ENCODE results near the gene CCL17.
A peak's percentile ranks its signal among the peaks of the same experiment; 100 is the strongest.

Gene CCL17

DNA sequence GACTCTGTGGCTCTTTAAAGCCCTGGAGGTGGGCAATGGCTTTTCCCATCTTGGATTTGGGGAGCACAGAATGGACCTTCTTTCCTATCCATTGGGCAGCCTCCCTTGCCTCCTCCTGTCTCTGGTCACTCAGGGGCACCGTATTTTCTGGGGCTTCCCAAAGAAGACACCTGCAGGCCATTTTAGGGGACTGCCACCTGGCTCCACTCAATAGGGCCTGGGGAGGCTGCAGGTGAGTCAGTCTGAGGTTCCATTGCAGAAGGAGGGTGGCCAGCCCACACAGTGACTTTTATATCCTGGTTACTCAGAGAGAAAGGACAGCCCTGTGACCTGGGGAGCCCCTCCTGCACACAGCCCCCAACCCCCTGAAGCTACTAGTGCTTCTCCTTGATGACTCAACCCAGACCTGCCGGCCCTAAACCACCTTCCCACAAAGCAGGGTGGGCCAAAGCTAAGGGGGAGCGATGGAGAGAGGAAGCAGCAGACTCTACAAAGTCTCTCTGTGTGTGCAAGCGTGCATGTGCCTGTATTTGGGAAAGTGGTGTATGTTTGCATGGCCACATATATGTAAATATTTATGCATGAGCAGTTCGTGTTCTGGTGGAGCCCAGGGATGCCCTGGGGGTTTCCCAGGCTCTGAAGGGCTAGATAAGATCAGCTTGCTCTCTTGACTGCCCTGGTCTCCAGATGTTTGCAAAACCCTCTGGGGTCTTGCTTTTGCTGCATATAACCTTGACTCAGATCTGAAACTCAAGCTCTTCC, 27.3 kb upstream of the CCL17 start:
- FAIRE-seq, result peak; percentile 93
- DNase-seq (ENCODE audit: insufficient read length, low spot score), result peak; percentile 46

DNA sequence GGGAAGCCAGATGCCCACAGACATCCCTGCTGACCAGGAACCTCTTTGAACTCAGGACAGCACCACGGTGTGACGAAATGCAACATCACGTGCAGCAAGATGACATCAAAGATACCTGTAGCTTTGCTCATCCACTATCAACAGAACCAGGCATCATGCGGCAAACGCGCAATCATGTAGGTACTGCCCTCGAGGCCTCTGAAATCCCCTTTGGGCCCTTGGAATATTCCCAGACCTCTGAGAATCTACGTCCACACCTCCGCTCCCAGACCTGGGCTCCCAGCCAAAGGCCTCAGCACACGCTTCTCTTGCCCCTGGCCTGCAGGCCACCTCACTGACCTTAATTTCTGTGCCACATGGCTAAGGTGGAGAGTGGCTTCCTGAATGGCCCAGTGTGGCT, 25.0 kb upstream of the CCL17 start:
- FAIRE-seq (no peak), DNase-seq (ENCODE audit: insufficient read length, low spot score) (no peak)

DNA sequence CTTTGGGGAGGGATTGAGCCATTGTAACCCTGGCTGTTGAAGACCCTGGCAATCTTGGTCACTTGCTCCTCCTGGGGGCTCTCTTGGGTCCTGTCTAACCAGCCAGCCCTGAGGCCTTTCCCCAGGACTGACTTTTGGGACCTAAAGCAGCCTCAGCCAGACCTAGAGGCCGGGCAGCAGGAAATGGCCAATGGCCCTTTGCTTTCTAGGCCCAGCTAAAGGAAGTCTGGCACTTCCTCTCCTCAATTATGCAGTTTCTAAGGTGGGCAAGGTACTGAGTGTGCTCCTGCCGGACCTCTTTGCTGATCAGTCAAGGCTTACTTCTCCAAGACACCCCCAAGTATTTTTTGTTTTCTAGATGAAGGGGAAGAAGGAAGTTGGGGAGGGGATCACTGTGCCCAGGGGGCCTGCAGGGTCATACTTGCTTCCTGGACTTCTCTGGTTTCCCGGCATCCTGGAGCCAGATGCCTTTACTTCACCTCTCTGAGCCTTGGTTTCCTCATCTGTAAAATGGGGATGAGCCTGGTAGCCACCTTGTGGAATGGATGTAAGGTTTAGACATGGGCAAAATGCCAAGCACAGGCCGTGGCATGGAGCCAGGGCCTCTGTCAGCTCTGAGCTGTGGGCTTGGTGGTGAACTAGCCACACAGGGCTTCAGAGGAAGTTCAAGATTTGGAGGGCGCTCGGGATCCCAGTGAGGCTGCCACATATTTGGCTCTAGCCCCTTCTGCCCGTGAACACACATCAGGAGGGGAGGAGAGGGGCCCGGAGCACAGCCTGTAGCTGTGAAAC, 23.7 kb upstream of the CCL17 start:
- no peak for FAIRE-seq
- DNase-seq (ENCODE audit: insufficient read length, low spot score), result no peak

DNA sequence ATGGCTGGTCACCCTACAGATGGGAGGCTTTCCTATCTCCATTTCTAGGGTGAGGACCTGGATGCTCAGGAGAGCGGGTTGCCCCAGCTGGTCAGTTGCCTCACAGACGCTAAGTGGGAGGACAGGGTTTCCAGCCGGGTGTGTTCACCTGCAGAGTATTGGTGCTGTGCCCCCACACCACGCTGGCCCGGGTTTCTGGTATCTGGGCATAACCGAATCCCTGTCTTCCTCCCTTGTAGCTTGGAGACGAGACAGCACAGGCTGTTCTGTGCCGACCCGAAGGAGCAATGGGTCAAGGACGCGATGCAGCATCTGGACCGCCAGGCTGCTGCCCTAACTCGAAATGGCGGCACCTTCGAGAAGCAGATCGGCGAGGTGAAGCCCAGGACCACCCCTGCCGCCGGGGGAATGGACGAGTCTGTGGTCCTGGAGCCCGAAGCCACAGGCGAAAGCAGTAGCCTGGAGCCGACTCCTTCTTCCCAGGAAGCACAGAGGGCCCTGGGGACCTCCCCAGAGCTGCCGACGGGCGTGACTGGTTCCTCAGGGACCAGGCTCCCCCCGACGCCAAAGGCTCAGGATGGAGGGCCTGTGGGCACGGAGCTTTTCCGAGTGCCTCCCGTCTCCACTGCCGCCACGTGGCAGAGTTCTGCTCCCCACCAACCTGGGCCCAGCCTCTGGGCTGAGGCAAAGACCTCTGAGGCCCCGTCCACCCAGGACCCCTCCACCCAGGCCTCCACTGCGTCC, 22.6 kb upstream of the CCL17 start:
- FAIRE-seq, result no peak

DNA sequence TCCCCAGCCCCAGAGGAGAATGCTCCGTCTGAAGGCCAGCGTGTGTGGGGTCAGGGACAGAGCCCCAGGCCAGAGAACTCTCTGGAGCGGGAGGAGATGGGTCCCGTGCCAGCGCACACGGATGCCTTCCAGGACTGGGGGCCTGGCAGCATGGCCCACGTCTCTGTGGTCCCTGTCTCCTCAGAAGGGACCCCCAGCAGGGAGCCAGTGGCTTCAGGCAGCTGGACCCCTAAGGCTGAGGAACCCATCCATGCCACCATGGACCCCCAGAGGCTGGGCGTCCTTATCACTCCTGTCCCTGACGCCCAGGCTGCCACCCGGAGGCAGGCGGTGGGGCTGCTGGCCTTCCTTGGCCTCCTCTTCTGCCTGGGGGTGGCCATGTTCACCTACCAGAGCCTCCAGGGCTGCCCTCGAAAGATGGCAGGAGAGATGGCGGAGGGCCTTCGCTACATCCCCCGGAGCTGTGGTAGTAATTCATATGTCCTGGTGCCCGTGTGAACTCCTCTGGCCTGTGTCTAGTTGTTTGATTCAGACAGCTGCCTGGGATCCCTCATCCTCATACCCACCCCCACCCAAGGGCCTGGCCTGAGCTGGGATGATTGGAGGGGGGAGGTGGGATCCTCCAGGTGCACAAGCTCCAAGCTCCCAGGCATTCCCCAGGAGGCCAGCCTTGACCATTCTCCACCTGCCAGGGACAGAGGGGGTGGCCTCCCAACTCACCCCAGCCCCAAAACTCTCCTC, 21.9 kb upstream of the CCL17 start:
- DNase-seq (ENCODE audit: insufficient read length, low spot score) (no peak), FAIRE-seq (no peak)

More for the DNA sequence above, 22.6 kb upstream of the CCL17 start:
- no peak for DNase-seq (ENCODE audit: insufficient read length, low spot score)

DNA sequence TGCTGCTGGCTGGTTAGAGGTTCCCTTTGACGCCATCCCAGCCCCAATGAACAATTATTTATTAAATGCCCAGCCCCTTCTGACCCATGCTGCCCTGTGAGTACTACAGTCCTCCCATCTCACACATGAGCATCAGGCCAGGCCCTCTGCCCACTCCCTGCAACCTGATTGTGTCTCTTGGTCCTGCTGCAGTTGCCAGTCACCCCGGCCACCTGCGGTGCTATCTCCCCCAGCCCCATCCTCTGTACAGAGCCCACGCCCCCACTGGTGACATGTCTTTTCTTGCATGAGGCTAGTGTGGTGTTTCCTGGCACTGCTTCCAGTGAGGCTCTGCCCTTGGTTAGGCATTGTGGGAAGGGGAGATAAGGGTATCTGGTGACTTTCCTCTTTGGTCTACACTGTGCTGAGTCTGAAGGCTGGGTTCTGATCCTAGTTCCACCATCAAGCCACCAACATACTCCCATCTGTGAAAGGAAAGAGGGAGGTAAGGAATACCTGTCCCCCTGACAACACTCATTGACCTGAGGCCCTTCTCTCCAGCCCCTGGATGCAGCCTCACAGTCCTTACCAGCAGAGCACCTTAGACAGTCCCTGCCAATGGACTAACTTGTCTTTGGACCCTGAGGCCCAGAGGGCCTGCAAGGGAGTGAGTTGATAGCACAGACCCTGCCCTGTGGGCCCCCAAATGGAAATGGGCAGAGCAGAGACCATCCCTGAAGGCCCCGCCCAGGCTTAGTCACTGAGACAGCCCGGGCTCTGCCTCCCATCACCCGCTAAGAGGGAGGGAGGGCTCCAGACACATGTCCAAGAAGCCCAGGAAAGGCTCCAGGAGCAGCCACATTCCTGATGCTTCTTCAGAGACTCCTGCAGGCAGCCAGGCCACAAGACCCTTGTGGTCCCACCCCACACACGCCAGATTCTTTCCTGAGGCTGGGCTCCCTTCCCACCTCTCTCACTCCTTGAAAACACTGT, 21.0 kb upstream of the CCL17 start:
- DNase-seq (ENCODE audit: insufficient read length, low spot score), result no peak
- no peak for FAIRE-seq

DNA sequence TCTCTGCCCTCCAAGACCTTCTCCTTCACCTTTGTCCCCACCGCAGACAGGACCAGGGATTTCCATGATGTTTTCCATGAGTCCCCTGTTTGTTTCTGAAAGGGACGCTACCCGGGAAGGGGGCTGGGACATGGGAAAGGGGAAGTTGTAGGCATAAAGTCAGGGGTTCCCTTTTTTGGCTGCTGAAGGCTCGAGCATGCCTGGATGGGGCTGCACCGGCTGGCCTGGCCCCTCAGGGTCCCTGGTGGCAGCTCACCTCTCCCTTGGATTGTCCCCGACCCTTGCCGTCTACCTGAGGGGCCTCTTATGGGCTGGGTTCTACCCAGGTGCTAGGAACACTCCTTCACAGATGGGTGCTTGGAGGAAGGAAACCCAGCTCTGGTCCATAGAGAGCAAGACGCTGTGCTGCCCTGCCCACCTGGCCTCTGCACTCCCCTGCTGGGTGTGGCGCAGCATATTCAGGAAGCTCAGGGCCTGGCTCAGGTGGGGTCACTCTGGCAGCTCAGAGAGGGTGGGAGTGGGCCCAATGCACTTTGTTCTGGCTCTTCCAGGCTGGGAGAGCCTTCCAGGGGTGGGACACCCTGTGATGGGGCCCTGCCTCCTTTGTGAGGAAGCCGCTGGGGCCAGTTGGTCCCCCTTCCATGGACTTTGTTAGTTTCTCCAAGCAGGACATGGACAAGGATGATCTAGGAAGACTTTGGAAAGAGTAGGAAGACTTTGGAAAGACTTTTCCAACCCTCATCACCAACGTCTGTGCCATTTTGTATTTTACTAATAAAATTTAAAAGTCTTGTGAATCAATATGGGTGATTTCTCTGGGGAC, 20.1 kb upstream of the CCL17 start:
- DNase-seq (ENCODE audit: insufficient read length, low spot score) (no peak), FAIRE-seq (peak; percentile 11)

DNA sequence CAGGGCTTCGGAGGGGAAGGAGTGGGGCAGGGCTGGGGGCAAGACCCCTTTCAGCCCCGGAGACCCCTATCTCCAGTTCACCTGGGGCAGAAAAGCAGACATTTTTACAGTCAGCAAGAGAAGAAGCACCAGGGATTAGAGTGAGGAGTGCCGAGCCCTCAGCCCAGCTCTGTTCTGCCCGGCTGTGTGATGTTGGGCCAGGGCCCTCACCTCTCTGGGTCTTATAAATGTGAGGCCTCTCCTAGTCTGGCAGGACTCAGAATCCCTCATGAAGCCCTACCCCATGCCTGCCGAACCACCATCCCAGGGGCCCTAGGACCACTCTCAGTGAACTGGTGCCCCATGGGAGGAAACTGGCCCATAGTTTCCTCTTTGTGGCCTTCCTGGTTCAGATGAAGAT, 19.5 kb upstream of the CCL17 start:
- FAIRE-seq, result no peak
- no peak for DNase-seq (ENCODE audit: insufficient read length, low spot score)

DNA sequence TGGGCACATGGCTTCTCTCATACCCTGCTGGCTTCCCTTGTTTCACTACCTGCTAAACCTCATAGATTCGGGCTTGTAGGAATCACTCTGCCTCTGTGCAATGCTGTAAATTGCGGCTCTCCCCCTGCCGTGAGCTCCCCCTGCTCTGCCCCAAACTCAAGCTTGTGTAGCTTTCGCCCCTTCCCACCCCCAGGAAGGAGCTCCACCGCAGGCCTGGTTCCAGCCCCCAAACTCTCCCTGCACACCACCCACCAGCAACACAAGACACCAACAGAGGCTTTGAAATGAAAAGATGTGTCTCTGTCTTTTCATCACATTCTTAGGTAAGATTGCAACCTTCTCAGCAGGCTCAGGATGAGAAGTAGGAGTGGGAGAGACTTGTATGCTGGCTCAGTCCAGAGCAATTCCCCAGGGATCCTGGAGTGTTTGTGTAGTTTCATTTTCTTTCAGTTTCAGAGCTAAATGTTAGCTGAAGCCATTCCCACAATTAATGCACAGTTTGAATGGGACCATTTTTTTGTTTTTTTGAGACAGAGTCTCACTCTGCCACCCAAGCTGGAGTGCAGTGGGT, 18.1 kb upstream of the CCL17 start:
- DNase-seq (ENCODE audit: insufficient read length, low spot score) (no peak), FAIRE-seq (no peak)

DNA sequence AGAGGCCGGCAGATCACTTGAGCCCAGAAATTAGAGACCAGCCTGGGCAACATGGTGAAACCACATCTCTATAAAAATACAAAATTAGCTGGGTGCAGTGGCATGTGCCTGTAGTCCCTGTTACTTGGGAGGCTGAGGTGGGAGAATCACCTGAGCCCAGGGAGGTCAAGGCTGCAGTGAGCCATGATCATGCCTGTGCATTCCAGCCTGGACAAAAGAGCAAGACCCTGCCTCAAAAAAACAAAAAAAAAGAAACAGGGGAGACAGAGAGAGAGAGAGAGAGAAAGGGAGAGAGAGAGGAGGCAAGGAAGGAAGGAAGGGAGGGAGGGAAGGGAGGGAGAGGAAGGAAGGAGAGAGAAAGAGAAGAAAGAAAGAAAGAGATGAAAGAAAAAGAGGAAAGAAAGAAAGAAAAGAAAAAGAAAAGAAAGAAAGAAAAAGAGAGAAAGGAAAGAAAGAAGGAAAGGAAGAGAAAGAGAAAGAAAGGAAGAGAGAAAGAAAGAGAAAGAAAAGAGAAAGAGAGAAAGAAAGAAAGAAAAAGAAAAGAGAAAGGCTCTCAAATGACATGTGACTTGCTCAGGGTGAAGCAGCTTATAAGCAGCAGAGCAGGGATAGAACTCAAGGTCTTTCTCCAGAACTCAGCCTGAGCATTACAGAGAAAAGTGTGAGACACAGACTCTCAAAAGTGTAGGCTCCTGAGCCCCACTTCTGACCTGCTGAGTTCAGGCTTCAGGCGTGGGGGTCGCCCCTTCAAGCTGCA, 16.8 kb upstream of the CCL17 start:
- peak; percentile 31 for FAIRE-seq
- no peak for DNase-seq (ENCODE audit: insufficient read length, low spot score)

DNA sequence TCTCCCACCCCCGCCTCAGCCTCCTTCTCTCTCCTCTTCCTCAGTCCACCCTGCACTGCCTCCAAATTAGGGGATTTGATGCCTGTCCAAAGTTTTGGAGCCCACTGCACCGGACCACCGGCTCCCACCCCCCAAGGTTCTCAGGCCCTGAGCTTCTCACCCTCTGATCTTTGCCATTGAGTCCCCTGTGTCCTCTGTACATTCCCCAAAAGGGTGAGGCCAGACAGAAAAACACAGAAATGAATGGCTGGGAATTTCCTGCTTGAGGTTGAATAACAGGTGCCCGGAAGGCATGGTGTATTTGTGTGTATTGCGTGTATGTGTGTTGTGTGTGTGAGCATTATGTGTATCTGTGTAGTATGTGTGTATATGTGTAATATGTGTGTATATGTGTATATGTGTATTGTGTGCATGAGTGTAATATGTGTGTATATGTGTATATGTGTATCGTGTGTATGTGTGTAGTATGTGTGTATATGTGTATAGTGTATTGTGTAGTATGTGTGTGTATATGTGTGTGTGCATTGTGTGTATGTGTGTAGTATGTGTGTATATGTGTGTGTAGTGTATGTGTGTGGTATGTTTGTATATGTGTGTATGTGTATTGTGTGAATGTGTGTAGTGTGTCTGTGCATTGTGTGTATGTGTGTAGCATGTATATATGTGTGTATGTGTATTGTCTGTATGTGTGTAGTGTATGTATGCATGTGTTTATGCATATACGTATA, 16.0 kb upstream of the CCL17 start:
- peak; percentile 65 for FAIRE-seq
- DNase-seq (ENCODE audit: insufficient read length, low spot score), result no peak

DNA sequence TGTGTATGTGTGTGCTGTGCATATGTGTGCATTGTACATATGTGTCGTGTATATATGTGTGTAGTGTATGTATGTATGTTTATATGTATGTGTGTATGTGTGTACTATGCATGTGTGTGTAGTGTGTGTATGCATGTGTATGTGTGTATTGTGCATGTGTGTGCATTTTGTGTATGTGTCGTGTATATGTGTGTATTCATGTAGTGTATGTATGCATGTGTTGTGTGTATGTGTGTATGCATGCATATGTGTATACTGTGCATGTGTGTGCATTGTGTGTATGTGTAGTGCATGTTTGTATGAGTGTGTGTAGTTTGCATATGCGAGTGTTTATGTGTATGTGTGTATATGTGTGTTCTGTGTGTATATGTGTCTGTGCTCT, 15.5 kb upstream of the CCL17 start:
- no peak for FAIRE-seq
- DNase-seq (ENCODE audit: insufficient read length, low spot score), result no peak

DNA sequence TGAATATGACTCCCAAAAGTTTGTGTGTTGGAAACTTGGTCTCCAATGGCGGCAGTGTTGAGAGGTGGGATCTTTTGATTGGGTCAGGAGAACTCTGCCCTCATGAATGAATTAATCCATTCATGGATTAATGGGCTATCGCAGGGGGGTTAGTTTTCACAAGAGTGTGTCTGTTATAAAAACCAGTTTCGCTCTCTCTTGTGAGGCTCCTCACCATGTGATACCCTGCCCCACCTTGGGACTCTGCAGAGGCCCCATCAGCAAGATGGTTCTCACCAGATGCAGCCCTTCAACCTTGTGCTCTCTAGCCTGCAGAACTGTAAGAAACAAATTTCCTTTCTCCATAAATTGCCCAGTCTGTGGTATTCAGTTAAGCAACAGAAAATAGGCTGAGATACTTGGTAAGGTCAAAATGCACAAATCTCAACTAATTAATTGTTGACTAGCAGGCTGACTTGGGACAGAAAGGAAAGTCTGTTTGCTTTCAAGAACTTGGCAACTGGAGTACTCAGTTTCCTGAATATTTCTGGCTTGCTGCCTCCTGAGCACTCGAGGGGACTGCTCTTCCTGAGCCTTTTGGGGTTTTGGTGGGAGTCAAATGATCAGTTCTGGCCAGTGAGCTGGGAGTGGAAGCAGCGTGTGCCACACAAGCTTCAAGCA, 13.8 kb upstream of the CCL17 start:
- DNase-seq (ENCODE audit: insufficient read length, low spot score) (no peak), FAIRE-seq (no peak)

DNA sequence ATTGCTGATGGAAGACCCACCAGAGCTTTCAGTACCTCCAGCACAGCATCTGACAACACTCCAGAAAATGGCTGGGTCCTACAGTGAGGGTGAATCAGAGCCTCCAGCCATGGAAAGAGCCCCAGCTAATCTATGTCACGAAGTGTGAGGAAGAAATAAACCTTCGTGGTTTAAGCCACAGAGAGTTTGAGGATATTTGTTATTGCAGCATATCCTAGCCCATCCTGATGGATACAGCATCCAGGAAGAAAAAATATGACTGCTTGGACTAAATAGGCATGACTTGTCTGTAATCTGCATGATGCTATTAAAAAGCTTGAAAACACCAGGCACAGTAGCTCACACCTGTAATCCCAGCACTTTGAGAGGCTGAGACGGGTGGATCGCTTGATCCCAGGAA, 13.3 kb upstream of the CCL17 start:
- DNase-seq (ENCODE audit: insufficient read length, low spot score) (no peak), FAIRE-seq (no peak)

DNA sequence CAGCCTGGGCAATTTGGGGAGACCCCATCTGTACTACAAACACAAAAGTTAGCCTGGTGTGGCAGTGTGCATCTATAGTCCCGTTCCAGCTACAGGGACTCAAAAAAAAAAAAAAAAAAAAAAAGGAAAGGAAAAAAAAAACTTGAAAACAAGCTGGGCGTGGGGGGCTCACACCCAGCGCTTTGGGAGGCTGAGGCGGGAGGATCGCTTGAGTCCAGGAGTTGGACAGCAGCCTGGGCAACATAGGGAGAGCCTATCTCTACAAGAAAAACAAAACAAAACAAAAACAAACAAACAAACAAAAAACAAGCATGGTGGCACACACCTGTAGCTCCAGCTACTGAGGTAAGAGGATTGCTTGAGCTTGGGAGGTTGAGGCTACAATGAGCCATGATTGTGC, 12.9 kb upstream of the CCL17 start:
- no peak for FAIRE-seq

DNA sequence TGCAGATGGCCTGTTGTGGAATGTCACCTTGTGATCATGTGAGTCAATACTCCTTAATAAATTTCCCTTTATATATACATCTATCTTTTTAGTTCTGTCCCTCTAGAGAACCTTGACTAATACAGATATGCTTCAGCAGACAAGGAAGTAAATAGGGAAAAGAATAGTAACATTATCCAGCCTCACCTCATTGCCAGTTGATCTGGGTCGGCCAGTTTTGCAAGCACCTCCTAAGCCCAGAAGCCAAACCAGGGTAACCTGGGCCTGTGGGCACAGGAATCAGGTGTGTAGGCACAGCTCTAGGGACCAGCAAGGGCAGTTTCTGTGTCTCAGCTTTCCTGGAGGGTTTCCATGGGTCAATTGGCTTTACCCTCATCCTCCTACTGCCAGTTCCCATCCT, 11.9 kb upstream of the CCL17 start:
- no peak for FAIRE-seq
- DNase-seq (ENCODE audit: insufficient read length, low spot score), result no peak

More for the DNA sequence above, 12.9 kb upstream of the CCL17 start:
- no peak for DNase-seq (ENCODE audit: insufficient read length, low spot score)

DNA sequence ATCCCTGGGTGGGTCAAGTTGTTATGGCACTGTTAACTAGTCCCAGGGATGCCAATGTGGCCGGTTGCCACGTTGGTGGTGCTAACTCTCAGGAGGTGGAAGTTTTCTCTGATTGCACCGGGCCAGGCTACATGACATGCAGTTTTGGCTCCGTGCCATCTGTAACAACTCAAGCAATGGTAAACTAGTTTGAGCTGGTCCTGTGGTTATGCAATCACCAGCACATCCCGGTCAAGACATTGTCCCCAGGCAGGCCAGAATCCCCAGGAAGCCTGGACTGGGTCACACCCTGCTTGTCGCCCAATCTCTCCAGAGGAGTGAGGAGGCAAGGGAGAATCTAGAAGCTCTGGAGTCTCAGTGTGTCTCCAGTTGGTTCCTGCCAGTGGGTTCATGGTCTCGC, 10.1 kb upstream of the CCL17 start:
- DNase-seq (ENCODE audit: insufficient read length, low spot score), result no peak
- FAIRE-seq, result no peak

All from GM19239 (cell line).